ENCODE results near the gene ADCY2.

DNA sequence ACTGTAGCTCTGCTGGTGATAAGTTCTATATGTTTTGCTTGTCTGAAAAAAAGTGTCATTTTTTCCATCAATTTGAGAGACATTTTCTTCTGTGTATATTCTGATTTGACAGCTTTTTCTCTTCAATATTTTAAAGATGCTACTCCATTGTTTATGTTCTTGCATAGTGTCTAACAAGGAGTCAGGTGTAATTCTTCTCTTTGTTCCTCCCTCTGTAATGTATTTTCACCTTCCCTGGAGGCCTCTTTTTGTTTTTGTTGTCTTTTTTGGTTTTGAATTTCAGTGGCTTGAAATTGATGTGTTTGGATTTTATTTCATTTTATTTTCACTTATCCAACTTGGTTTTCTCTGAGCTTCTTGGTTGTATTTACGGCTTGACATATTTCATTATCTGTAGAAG lies 75.8 kb downstream of the ADCY2 start:
- TF ChIP-seq, protein P1, sequence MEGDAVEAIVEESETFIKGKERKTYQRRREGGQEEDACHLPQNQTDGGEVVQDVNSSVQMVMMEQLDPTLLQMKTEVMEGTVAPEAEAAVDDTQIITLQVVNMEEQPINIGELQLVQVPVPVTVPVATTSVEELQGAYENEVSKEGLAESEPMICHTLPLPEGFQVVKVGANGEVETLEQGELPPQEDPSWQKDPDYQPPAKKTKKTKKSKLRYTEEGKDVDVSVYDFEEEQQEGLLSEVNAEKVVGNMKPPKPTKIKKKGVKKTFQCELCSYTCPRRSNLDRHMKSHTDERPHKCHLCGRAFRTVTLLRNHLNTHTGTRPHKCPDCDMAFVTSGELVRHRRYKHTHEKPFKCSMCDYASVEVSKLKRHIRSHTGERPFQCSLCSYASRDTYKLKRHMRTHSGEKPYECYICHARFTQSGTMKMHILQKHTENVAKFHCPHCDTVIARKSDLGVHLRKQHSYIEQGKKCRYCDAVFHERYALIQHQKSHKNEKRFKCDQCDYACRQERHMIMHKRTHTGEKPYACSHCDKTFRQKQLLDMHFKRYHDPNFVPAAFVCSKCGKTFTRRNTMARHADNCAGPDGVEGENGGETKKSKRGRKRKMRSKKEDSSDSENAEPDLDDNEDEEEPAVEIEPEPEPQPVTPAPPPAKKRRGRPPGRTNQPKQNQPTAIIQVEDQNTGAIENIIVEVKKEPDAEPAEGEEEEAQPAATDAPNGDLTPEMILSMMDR (conservative IDR thresholded peaks at IDR 0.05; ENCODE audit: low read length), result no peak
- no peak for TF ChIP-seq EZH2phosphoT487 (IDR thresholded peaks at IDR 0.05; ENCODE audit: borderline replicate concordance, low read depth, low read length)

Data from OCI-LY7 (cell line).